ENCODE results near the gene HEPN1.

Gene HEPN1

DNA sequence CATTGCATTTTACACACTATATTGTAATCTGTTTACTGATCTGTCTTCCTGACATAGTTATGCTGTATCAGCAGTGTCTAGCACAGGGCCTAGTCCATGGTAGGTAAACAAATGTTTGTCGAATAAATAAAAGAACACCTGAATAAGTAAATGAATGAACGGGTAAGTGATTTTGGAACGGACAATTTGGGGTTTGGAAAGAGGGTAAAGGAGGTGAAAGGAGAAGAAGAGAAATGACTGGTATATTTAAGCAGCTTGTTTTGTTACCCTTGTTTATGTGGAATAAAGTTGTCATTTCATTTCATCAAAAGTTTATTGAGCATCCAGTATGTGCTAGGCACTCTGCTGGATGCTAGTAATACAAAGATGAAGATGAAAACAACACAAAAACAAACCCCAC lies at the start of gene HEPN1:
Gene HEPN1, plus strand, starts transcription at position 301 of the 400 bp plus-strand sequence.
- DNase-seq: no peak

DNA sequence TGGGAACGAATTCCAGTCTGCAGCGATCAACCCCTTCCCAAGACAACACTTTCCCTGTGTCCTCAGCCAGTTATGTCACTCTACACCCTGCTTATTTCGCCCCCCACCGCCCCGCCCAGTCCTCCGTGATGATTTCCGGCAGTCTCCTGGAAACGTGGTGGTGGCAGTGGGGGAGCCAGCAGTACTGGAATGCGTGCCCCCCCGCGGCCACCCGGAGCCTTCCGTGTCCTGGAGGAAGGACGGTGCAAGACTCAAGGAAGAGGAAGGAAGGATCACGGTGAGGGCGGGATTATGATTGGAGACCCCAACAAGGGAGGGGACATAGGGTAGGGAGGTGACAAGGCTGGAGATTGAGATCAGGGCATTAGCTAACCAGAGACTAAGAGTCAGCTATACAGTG lies 49.7 kb upstream of the HEPN1 start:
- no peak for DNase-seq

DNA sequence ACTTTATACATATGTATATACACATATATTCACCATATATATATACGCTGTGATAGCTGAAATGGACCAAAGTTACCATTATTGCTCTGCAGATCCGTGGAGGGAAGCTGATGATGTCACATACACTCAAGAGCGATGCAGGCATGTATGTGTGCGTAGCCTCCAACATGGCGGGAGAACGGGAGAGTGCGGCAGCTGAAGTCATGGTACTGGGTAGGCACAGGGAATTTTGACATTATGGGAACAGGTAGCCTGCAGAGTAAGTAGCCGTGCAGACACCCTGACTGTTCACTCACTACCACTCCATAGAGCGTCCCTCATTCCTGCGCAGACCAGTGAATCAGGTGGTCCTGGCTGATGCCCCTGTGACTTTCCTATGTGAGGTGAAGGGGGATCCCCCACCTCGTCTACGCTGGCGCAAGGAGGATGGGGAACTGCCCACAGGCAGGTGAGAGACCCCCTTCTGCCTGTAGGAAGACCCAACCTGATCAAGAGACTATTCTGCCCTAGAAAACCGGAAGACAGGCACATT lies 49.1 kb upstream of the HEPN1 start:
- no peak for DNase-seq

DNA sequence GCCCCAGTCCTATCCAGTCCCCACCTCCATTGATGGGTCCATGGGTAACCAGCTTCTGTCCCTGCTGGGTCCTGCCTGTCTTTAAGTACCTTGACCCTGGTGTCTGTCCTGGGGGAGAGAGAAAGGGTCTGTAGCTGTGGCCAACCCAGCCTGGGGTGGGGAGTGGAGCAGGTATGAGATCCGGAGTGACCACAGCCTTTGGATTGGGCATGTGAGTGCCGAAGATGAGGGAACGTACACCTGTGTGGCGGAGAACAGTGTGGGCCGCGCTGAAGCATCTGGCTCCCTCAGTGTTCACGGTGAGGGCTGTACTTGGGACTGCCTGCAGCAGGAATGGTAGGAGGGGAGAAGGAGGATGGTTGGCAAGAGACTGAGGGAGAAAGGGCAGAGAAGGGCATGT lies 48.6 kb upstream of the HEPN1 start:
- no peak for DNase-seq

- no peak for DNase-seq
Observed at GRCh38 chr11:124872280-124872679, 46.8 kb upstream of the HEPN1 start.

GRCh38 chr11:124872741-124873140 lies 46.3 kb upstream of the HEPN1 start:
- no peak for DNase-seq

DNA sequence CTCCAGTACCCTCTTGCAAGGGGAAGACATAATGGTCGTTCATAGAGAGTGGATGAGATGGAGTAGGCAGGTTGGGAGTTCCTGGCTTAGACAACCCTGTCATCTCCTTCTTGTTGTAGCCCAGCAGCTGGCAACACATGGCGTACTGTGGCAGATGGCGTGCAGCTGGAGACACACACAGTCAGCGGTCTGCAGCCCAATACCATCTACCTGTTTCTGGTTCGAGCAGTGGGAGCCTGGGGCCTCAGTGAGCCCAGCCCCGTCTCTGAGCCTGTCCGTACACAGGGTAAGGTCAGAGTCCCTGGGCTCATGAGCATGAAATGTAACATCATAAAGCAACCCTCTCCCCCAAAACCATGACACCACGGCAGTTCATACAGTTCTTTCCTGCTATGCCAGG lies 45.1 kb upstream of the HEPN1 start:
- no peak for DNase-seq

- no peak for DNase-seq
Observed at GRCh38 chr11:124874571-124875255, 44.3 kb upstream of the HEPN1 start.

DNA sequence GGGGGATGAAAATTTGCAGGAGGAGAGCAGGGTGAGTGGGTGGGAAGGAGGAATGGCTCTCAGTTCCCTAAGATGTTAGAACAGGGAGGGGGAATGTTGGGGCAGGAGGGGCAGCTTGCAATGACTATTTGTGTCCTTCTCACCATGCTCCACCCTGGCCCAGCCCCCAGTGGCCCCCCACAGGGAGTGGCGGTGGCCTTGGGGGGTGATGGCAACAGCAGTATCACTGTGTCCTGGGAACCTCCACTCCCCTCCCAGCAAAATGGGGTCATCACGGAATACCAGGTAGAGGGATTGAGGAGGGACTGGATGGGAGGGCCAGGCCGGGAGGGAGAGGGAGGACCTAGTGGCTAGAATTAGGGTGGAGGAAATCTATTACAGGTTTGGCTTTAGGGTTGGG lies 43.6 kb upstream of the HEPN1 start:
- DNase-seq: no peak

- DNase-seq: peak; percentile 82
Observed at GRCh38 chr11:124875943-124876817, 42.9 kb upstream of the HEPN1 start.

- no peak for DNase-seq
Observed at GRCh38 chr11:124876818-124877630, 42.0 kb upstream of the HEPN1 start.

DNA sequence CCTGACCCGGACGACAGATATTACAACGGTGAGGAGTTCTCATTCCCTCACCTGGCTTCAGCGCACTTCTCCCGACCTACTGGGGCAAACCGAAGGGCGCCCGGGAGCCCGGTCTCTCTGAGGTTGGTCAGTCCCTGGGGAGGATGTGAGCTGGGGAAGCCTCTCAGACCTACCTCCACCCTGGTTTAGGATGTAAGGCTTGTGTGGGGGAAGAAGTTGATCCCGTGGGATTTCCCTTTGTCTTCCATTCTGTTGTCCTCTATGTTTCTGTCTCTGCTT lies 41.5 kb upstream of the HEPN1 start:
- no peak for DNase-seq

- no peak for DNase-seq
Observed at GRCh38 chr11:124877910-124878758, 40.9 kb upstream of the HEPN1 start.

DNA sequence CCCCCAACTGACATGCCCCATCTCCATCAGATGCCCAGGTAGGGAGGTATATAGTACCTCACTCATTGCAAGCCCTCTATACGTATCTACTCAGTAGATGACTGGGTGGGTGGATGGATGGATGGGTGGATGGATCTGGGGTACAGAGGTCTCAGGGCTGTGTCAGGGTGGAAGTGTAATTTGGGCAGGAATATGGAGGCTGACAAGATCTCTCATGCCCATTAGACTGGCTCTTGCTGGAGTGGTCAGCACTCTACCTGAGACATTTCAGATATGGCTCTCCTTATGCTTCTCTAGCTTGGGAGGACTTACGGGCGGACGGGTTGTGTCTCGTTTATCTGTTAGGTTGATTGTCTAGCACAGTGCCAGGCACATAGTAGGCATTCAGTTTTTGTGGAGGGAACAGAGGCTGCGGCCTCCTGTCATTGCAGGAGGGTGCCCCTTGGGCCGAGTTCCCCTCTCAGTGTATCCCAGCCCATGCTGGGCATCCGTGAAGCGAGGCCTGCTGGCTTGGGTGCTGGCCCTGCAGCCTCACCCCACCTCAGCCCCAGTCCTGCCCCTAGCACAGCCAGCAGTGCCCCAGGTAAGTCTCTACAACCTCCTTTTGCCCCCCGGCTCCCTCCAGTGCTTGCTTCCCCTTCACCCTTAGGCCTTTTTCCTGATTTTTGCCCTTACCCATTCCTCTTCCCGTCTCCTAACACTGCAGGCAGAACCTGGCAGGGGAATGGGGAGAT lies 40.1 kb upstream of the HEPN1 start:
- no peak for DNase-seq

- no peak for DNase-seq
Observed at GRCh38 chr11:124879493-124880289, 39.4 kb upstream of the HEPN1 start.

DNA sequence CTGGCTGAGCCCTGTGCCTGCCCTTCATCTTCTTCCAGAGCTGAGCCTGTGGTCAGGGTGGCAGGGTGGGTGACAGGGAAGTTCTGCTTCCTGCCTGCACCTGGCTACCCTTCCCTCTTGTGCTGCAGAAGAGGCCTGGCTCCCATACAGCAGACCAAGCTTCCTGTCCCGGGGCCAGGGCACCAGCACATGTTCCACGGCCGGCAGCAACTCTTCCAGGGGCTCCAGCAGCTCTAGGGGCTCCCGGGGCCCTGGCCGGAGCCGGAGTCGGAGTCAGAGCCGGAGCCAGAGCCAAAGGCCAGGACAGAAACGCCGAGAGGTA lies 38.8 kb upstream of the HEPN1 start:
- DNase-seq: no peak

- DNase-seq: no peak
Observed at GRCh38 chr11:124880958-124881357, 38.1 kb upstream of the HEPN1 start.

DNA sequence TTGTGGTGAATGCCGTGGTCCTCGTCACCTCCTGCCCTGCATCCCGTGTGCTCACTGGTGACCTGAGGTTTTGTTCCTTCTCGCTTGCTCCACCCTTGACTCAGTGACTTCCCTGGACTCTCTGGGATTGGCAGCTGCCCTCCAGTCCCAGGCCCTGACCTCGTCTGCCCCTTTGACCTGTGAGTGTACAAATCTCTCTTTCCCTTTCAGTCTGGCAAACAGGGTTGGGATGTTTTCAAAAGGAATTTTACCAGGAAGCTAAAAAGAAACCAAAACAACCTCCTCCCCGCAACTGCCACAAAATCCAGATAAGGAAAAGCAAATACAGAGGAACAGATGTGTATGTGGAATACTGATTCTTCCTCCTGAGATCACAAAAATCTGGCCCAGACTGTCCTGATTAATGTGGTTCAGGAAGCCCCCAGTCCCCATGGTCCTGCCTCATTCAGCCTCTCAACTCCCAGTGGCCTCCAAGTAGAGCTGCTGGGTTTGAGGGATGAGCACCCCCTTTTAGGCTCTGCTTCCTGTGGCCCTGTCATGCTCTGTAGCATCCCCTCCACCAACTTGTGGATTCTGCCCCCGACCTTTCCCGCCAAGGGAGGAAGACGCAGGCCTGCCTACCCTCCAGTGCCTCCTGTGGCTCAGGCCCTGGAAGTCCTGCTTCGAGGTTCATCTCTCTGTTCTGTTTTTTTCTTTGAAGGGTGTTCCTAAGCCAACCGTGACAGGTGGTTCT lies 36.5 kb upstream of the HEPN1 start:
- DNase-seq: no peak

DNA sequence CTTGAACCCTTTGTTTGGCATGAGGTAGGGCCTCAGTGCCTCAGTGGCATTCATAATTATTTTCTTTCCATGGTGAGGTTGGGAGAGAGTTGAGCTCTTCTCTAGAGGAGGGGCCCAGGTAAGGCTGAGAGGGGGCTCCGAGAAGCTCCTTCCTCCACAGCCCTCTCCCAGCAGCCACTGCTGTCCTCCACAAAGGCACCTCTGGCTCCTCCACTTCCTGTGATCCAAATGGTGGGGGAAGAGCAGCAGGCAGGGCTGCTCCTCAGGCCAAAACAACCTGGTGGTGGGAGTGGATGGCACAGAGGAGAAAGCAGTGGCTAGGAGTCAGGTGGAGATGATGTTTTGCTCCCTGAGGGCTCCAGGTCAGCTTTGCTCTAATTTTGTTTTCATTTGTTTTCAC lies 34.7 kb upstream of the HEPN1 start:
- DNase-seq: no peak

- no peak for DNase-seq
Observed at GRCh38 chr11:124884869-124885479, 34.1 kb upstream of the HEPN1 start.

All from CD4-positive, alpha-beta T cell treated with Interleukin-15 for 1 hour (primary cell).